Thyroid gland (tissue), 4 donors: Measurements from ENCODE around the gene MAPRE2.

Source experiments
- CTCF ChIP-seq, 6 experiments: fragments of 200-600 bp in 3 of 6; fragments of 450-650 bp in 3 of 6; sonication (generic) in 3 of 6; IDR thresholded peaks; one replicate each; pipeline ENCODE4 v1.5.1; 2016 to 2019; ENCODE audit warnings: antibody characterized with exemption in 6 of 6, mild to moderate bottlenecking in 2 of 6, inconsistent platforms in 1 of 6, moderate library complexity in 1 of 6
- POLR2A ChIP-seq, 2 donors: fragments of 450-650 bp; IDR thresholded peaks; one replicate each; pipeline ENCODE4 v1.6.1; 2017; ENCODE audit warnings: antibody characterized with exemption in 2 of 2, mild to moderate bottlenecking in 2 of 2, moderate library complexity in 1 of 2

GRCh38 chr18:35005963-35006577 is 35.1 kb upstream of the MAPRE2 start:
- peak; percentile 31 to 85 (median 60) for TF ChIP-seq CTCF (IDR thresholded peaks at IDR 0.05)
- TF ChIP-seq POLR2A (IDR thresholded peaks at IDR 0.05), result no peak
